Upper lobe of left lung (tissue), 6 donors: ENCODE measurements around the gene LRRTM2. TPM values are rescaled to one million over a fixed set of nuclear protein-coding genes. Genes with fewer than 3 reads are reported as not detected.

Experiments
- ATAC-seq, 2 donors: fragments of 200-7000 bp; cut with Tn5 transposase; one replicate each; pipeline ENCODE4 v1.9.1; 2022; ENCODE audit warnings: mild to moderate bottlenecking in 2 of 2, moderate library complexity in 2 of 2; ENCODE audit not compliant: low FRiP score in 2 of 2
- DNase-seq, 2 donors: peaks; one replicate each; pipeline ENCODE4 v3.0.0-alpha.2; 2019 to 2020
- H3K27ac ChIP-seq, 4 donors: fragments of 200-600 bp; sonication (generic); one replicate each; pipeline ENCODE4 v1.5.1; 2016 to 2019
- H3K27me3 ChIP-seq, 4 donors: fragments of 200-600 bp; sonication (generic); one replicate each; pipeline ENCODE4 v1.5.1; 2017 to 2019
- H3K36me3 ChIP-seq, 4 donors: fragments of 200-600 bp; sonication (generic); one replicate each; pipeline ENCODE4 v1.5.1; 2016 to 2019
- H3K4me1 ChIP-seq, 4 donors: fragments of 200-600 bp; sonication (generic); one replicate each; pipeline ENCODE4 v1.5.1; 2018 to 2019
- H3K4me3 ChIP-seq, 4 donors: fragments of 200-600 bp; sonication (generic); one replicate each; pipeline ENCODE4 v1.5.1; 2017 to 2019; ENCODE audit warnings: mild to moderate bottlenecking in 2 of 4, moderate library complexity in 1 of 4
- H3K9me3 ChIP-seq, 4 donors: fragments of 200-600 bp; sonication (generic); one replicate each; pipeline ENCODE4 v1.5.1; 2018 to 2019
- EP300 ChIP-seq, 4 donors: sonication (generic); formaldehyde crosslinking; IDR thresholded peaks; one replicate each; pipeline ENCODE4 v1.5.1; 2017; ENCODE audit warnings: antibody characterized with exemption in 4 of 4, control low read depth in 2 of 4
- POLR2A ChIP-seq, 4 donors: fragments of 450-650 bp; IDR thresholded peaks; one replicate each; pipeline ENCODE4 v1.5.1; 2016 to 2017; ENCODE audit warnings: antibody characterized with exemption in 4 of 4, mild to moderate bottlenecking in 2 of 4
- POLR2AphosphoS5 ChIP-seq, 2 donors: sonication (generic); formaldehyde crosslinking; IDR thresholded peaks; one replicate each; pipeline ENCODE4 v1.5.1; 2017; ENCODE audit warnings: antibody characterized with exemption in 2 of 2
- WGBS, 2 donors: methylation state at CpG; one replicate each; pipeline ENCODE4 v1.1.5; 2017 to 2018; 5-methylcytosine and 5-hydroxymethylcytosine counted together
- total RNA-seq, 6 donors: library from RNA; depleted of rRNA in 4 of 6; stranded (reverse); fragments of >200 nt in 4 of 6; gene quantifications; one replicate each; pipeline versions ENCODE4 v1.1.0 to v1.2.1, GENCODE V29; 2016 to 2021
- TF ChIP-seq, protein P1 (sequence below), 6 experiments: fragments of 450-650 bp in 4 of 6; fragments of 200-600 bp in 2 of 6; sonication (generic) in 2 of 6; IDR thresholded peaks; one replicate each; pipeline ENCODE4 v1.5.1; 2016 to 2019; ENCODE audit warnings: antibody characterized with exemption in 6 of 6
- donor health status: DM: no; HTN: no; CAD: no; lungs with moderate emphysema.
- donor health status: DM: no; HTN: yes; CAD: no; lungs with severe emphysema.

Gene LRRTM2
- total RNA-seq, 6 donors from 2014 or later: 0.20 to 1.1 (median 0.29) TPM; not detected in 1

DNA sequence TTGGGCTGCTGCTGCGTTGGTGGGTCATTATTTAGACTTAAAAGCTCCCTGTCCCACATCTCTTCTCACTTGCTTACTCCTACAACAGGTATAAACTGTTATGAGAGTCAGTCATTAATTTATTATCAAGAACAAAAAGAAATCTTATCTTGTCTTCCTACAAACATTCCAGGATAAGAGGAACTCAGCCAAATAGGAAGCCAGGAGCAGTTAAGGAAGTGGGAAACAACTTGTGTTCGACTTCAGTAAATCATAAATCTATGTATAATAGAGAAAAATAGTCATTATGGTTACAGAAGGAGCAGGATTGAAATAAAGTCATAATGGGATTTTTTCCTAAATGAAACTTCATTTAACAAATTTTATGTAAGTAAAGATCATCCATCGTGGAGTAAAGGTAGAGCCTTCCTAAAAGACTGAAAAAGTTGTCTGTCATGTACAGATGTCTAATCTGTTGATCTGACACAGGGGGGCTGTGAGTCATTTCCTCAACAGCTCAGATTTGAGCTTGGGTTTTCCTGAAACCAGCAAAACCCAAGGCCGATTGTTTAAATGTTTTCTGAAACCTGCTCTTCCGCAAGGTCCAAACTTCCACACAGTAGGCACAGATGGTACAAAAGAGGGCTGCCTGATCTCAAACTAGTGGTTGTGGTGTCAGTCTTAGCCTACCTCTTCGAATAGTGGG is 25.3 kb upstream of the LRRTM2 start:
- Histone ChIP-seq H3K27me3 (no peaks in the 10 kb centered on the region), H3K4me3 (no peak overlapping the region), H3K4me1 (peaks cover 0 to 8% (median 4%) of the 10 kb centered on the region in 4 donors), H3K27ac (peak overlapping the region in 2 of 4 donors; percentile 13 to 35), H3K36me3 (peaks cover 0 to 26% (median 16%) of the 10 kb centered on the region in 4 donors), H3K9me3 (no peaks in the 10 kb centered on the region)
- TF ChIP-seq POLR2AphosphoS5 (IDR thresholded peaks at IDR 0.05) (peak in 1 of 2 donors; percentile 24), POLR2A (IDR thresholded peaks at IDR 0.05) (no peak)
- DNase-seq (no peak), ATAC-seq (no peak)
- WGBS, 2 donors: 52 to 64% methylated on average over 6 of the region's 6 CpGs

DNA sequence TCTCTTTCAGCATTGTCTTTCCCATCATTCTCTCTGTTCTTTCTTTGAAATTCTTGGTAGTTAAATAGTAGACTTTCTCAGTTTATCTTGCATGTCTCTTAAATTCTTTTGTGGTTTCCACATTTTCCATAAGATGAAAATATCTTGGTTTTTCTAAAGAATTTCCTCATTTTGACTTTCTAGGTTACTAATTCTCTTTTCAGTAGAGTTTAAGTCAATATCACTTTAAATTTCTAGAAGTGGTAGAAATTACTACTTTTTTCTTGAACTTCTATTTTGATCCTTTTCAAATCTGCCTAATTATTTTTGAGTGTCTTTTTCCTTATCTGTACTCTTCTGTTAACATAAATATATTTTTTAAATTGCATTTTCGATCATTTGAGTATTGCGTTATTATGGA is 23.6 kb upstream of the LRRTM2 start:
- ATAC-seq (no peak), DNase-seq (no peak)
- no peak overlapping the region for H3K27ac ChIP-seq
- H3K9me3 ChIP-seq: no peaks in the 10 kb centered on the region
- WGBS, 2 donors: 83 to 87% methylated on average over 2 of the region's 2 CpGs
- peaks cover 2 to 14% (median 8%) of the 10 kb centered on the region in 4 donors for H3K36me3 ChIP-seq
- no peaks in the 10 kb centered on the region for H3K27me3 ChIP-seq
- peaks cover 0 to 8% (median 4%) of the 10 kb centered on the region in 4 donors for H3K4me1 ChIP-seq
- no peak for TF ChIP-seq EP300 (IDR thresholded peaks at IDR 0.05)
- TF ChIP-seq POLR2A (IDR thresholded peaks at IDR 0.05): no peak
- TF ChIP-seq, protein P1, sequence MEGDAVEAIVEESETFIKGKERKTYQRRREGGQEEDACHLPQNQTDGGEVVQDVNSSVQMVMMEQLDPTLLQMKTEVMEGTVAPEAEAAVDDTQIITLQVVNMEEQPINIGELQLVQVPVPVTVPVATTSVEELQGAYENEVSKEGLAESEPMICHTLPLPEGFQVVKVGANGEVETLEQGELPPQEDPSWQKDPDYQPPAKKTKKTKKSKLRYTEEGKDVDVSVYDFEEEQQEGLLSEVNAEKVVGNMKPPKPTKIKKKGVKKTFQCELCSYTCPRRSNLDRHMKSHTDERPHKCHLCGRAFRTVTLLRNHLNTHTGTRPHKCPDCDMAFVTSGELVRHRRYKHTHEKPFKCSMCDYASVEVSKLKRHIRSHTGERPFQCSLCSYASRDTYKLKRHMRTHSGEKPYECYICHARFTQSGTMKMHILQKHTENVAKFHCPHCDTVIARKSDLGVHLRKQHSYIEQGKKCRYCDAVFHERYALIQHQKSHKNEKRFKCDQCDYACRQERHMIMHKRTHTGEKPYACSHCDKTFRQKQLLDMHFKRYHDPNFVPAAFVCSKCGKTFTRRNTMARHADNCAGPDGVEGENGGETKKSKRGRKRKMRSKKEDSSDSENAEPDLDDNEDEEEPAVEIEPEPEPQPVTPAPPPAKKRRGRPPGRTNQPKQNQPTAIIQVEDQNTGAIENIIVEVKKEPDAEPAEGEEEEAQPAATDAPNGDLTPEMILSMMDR (IDR thresholded peaks at IDR 0.05): no peak
- no peak for TF ChIP-seq POLR2AphosphoS5 (IDR thresholded peaks at IDR 0.05)
- no peak overlapping the region for H3K4me3 ChIP-seq

DNA sequence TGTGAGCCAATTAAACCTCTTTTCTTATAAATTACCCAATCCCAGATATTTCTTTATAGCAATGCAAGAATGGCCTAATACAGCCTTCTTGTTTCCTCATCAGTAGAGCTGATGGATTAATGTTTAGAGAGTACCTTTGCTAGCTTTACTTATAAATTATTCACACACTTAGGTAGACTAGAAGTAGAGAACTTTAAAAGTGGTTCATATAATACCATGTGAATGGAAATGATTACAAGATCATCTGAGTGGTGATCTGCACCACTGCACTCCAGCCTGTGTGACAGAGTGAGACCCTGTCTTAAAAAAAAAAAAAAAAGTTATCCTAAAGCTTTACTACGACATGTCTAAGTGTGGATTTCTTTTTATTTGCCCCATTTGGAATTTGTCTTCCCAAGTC is 23.2 kb upstream of the LRRTM2 start:
- no peaks in the 10 kb centered on the region for H3K9me3 ChIP-seq
- no peak for TF ChIP-seq POLR2AphosphoS5 (IDR thresholded peaks at IDR 0.05)
- no peak for TF ChIP-seq EP300 (IDR thresholded peaks at IDR 0.05)
- no peak for TF ChIP-seq POLR2A (IDR thresholded peaks at IDR 0.05)
- TF ChIP-seq, protein P1 (IDR thresholded peaks at IDR 0.05): no peak
- H3K4me1 ChIP-seq: peaks cover 0 to 8% (median 4%) of the 10 kb centered on the region in 4 donors
- no peak for DNase-seq
- H3K36me3 ChIP-seq: peaks cover 2 to 13% (median 6%) of the 10 kb centered on the region in 4 donors
- no peak for ATAC-seq
- WGBS, 2 donors: 96% methylated on average over 1 of the region's 1 CpG
- H3K27me3 ChIP-seq: no peaks in the 10 kb centered on the region
- H3K27ac ChIP-seq: no peak overlapping the region
- no peak overlapping the region for H3K4me3 ChIP-seq

DNA sequence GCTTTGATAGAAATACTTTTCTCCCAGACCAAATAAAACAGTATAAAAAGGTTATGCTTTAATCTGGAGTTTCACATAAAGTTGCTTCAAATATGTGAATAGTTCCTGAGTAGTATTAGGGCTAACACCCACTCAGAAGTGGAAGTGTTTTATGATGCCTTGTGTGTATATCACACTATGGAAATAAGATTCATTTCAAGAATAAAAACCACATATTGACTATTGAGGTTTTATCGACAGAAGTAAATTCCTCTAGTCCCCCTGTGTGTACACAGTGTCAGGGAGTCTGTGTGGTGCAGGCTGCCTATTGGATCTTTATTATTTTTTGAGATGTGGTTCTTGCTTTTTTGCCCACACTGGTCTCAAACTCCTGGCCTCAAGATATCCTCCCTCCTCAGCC is 20.8 kb upstream of the LRRTM2 start:
- 68 to 77% methylated on average over 1 of the region's 1 CpG for WGBS, 2 donors

DNA sequence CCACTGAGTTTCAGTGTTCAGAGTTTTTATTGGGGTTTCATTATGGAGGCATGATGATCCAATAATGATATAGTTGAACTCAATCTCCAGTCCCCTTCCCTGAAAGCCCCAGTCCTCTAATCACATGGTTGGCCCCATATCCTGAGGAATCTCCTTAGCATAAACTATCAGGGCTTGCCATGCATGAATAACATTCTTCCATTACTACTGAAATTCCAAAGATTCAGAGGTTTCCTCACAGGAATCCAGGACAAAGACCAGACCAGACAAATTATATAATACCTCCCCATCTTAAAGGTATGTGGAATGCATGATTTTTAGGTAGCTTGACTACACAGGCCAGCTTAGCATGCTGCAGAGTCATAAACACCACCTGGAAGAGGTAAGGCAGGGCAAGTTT is 15.5 kb upstream of the LRRTM2 start:
- Histone ChIP-seq H3K9me3 (no peaks in the 10 kb centered on the region), H3K36me3 (peaks cover 23 to 68% (median 42%) of the 10 kb centered on the region in 4 donors), H3K27me3 (no peaks in the 10 kb centered on the region), H3K4me1 (no peaks in the 10 kb centered on the region), H3K27ac (no peak overlapping the region), H3K4me3 (no peak overlapping the region)
- no peak for DNase-seq
- no peak for TF ChIP-seq POLR2A (IDR thresholded peaks at IDR 0.05)
- no peak for TF ChIP-seq POLR2AphosphoS5 (IDR thresholded peaks at IDR 0.05)
- TF ChIP-seq, protein P1 (IDR thresholded peaks at IDR 0.05): no peak
- TF ChIP-seq EP300 (IDR thresholded peaks at IDR 0.05): no peak
- ATAC-seq: no peak

More for the DNA sequence above, 20.8 kb upstream of the LRRTM2 start:
- Histone ChIP-seq H3K27me3 (no peaks in the 10 kb centered on the region), H3K9me3 (no peaks in the 10 kb centered on the region), H3K36me3 (peaks cover 2 to 20% (median 10%) of the 10 kb centered on the region in 4 donors), H3K4me3 (no peak overlapping the region), H3K4me1 (peaks cover 0 to 8% (median 4%) of the 10 kb centered on the region in 4 donors), H3K27ac (no peak overlapping the region)
- no peak for TF ChIP-seq POLR2A (IDR thresholded peaks at IDR 0.05)
- TF ChIP-seq POLR2AphosphoS5 (IDR thresholded peaks at IDR 0.05): no peak
- no peak for TF ChIP-seq EP300 (IDR thresholded peaks at IDR 0.05)
- TF ChIP-seq, protein P1 (IDR thresholded peaks at IDR 0.05): no peak
- ATAC-seq (no peak), DNase-seq (no peak)
